SK-N-SH (cell line): ENCODE results near the gene C6orf118. TPM values are rescaled to one million over a fixed set of nuclear protein-coding genes. Genes with fewer than 3 reads are reported as not detected.

Experiments
- CTCF ChIA-PET: fragments of 300-600, 350-600 bp; formaldehyde crosslinking; extraction: SDS; loops from one replicate; lab custom pipeline; 2021; lab: Yijun Ruan, JAX
- POLR2A ChIA-PET: fragments of 350-600 bp; sonication (Branson Sonifier 250); formaldehyde crosslinking; extraction: SDS; loops from one replicate; lab custom pipeline; 2020; ENCODE audit warnings: antibody characterized with exemption, inconsistent platforms; lab: Yijun Ruan, JAX
- DNase-seq: peaks from one replicate; pipeline ENCODE4 v3.0.0; 2012
- H2AFZ ChIP-seq: fragments of 200-600 bp; sonication (generic); 2 replicates; pipeline ENCODE4 v1.8.1; 2016; ENCODE audit warnings: antibody characterized with exemption, mild to moderate bottlenecking, low read depth
- H3F3A ChIP-seq: fragments of 200-600 bp; sonication (generic); replicated peaks from 2 replicates; pipeline ENCODE3; 2016; ENCODE audit warnings: antibody characterized with exemption, mild to moderate bottlenecking; ENCODE audit not compliant: insufficient read depth
- H3K27ac ChIP-seq, 2 experiments: fragments of 200-500 bp in 1 of 2; fragments of 200-600 bp in 1 of 2; sonication (Bioruptor generic) in 1 of 2; sonication (generic), shearing (Covaris generic) in 1 of 2; 2 replicates each; pipeline versions ENCODE4 v1.5.1 to v1.6.1; 2014 to 2016; ENCODE audit warnings: low read depth in 2 of 2, inconsistent platforms in 1 of 2, low read length in 1 of 2, mild to moderate bottlenecking in 1 of 2, mixed read lengths in 1 of 2
- H3K27me3 ChIP-seq: fragments of 200-600 bp; sonication (generic), shearing (Covaris generic); 2 replicates; pipeline ENCODE4 v1.6.1; 2016; ENCODE audit warnings: mixed run types; ENCODE audit not compliant: insufficient read depth
- H3K36me3 ChIP-seq, 2 experiments: fragments of 200-500 bp in 1 of 2; fragments of 200-600 bp in 1 of 2; sonication (Bioruptor generic) in 1 of 2; sonication (generic) in 1 of 2; replicated peaks in 1 of 2; 2 replicates each; pipeline versions ENCODE3 to v1.5.1; 2014 to 2016; ENCODE audit warnings: low read length in 1 of 2, mild to moderate bottlenecking in 1 of 2; ENCODE audit not compliant: insufficient read depth in 2 of 2, control insufficient read depth in 1 of 2
- H3K4me1 ChIP-seq, 2 experiments: fragments of 200-500 bp in 1 of 2; fragments of 200-600 bp in 1 of 2; sonication (Bioruptor generic) in 1 of 2; sonication (generic), shearing (Covaris generic) in 1 of 2; 2 replicates each; pipeline versions ENCODE4 v1.5.1 to v1.6.1; 2014 to 2016; ENCODE audit warnings: low read depth in 1 of 2, low read length in 1 of 2, mixed run types in 1 of 2; ENCODE audit not compliant: insufficient read depth in 2 of 2, control insufficient read depth in 1 of 2
- H3K4me2 ChIP-seq: fragments of 200-600 bp; sonication (generic), shearing (Covaris generic); 2 replicates; pipeline ENCODE4 v1.6.1; 2017; ENCODE audit warnings: mixed run types
- H3K4me3 ChIP-seq, 2 experiments: fragments of 200-500 bp in 1 of 2; fragments of 200-600 bp in 1 of 2; sonication (Bioruptor generic) in 1 of 2; sonication (generic), shearing (Covaris generic) in 1 of 2; 2 replicates each; pipeline versions ENCODE4 v1.5.1 to v1.8.1; 2014 to 2016; ENCODE audit warnings: low read depth in 2 of 2, inconsistent platforms in 1 of 2, low read length in 1 of 2, mild to moderate bottlenecking in 1 of 2, mixed read lengths in 1 of 2, moderate library complexity in 1 of 2
- H3K79me2 ChIP-seq: fragments of 200-600 bp; sonication (generic); 2 replicates; pipeline ENCODE4 v1.8.1; 2017; ENCODE audit warnings: mild to moderate bottlenecking; ENCODE audit not compliant: insufficient read depth
- H3K9ac ChIP-seq: fragments of 200-600 bp; sonication (generic); 2 replicates; pipeline ENCODE4 v1.6.1; 2017; ENCODE audit warnings: mixed run types
- H3K9me2 ChIP-seq: fragments of 200-600 bp; sonication (generic); 2 replicates; pipeline ENCODE4 v1.6.1; 2017; ENCODE audit warnings: mixed run types
- H3K9me3 ChIP-seq: fragments of 200-600 bp; sonication (generic); 2 replicates; pipeline ENCODE4 v1.6.1; 2017; ENCODE audit warnings: mixed run types, mild to moderate bottlenecking, moderate library complexity
- H4K20me1 ChIP-seq: fragments of 200-600 bp; sonication (generic); 2 replicates; pipeline ENCODE4 v1.6.1; 2017; ENCODE audit warnings: mild to moderate bottlenecking, mixed run types; ENCODE audit not compliant: insufficient read depth
- PBX3 ChIP-seq: IDR thresholded peaks from 2 replicates; pipeline ENCODE4; 2012
- POLR2AphosphoS5 ChIP-seq: IDR thresholded peaks from 2 replicates; pipeline ENCODE4 v1.6.1; 2012; ENCODE audit warnings: low read depth, low read length
- REST ChIP-seq: IDR thresholded peaks from 2 replicates; pipeline ENCODE4 v1.6.1; 2012; ENCODE audit warnings: mild to moderate bottlenecking, low read depth, low read length, moderate library complexity
- SIN3A ChIP-seq: IDR thresholded peaks from 2 replicates; pipeline ENCODE4 v1.6.1; 2012; ENCODE audit warnings: low read depth, mild to moderate bottlenecking, low read length, moderate library complexity, borderline replicate concordance
- TAF1 ChIP-seq: IDR thresholded peaks from 2 replicates; pipeline ENCODE4 v1.6.1; 2012; ENCODE audit warnings: low read depth, mild to moderate bottlenecking, low read length, moderate library complexity, borderline replicate concordance
- ZBTB33 ChIP-seq: IDR thresholded peaks from 2 replicates; pipeline ENCODE4 v1.4.0; 2012; ENCODE audit warnings: low read depth, borderline replicate concordance
- WGBS: methylation state at CpG from one replicate; pipeline ENCODE4 v1.1.6; 2017; ENCODE audit warnings: low lambda C conversion rate; 5-methylcytosine and 5-hydroxymethylcytosine counted together
- polyA plus RNA-seq, 3 experiments: library from polyadenylated mRNA; depleted of rRNA; stranded (reverse); fragments of >200 nt; gene quantifications; 2 replicates each; pipeline ENCODE4 v1.2.3, GENCODE V29; 2012

Gene C6orf118
- polyA plus RNA-seq, 1 of the 3 experiments (the other 2 are of a cell fraction): not detected

- CTCF ChIA-PET: interaction anchor here (2.4 kb wide), 1 partner anchor 9 kb away, joined by 8 read pairs; no protein-coding TSS in a partner anchor
Measured at GRCh38 chr6:165268987-165269386, 40.4 kb downstream of the C6orf118 start.

More at GRCh38 chr6:165268987-165269386, 40.4 kb downstream of the C6orf118 start:
- WGBS: 5% methylated on average over 4 of the region's 7 CpGs
- no peaks in the 10 kb centered on the region for H3K36me3 ChIP-seq
- no peaks in the 10 kb centered on the region for H3K27me3 ChIP-seq
- no peak for DNase-seq
- no peak overlapping the region for H3K9ac ChIP-seq
- no peak overlapping the region for H2AFZ ChIP-seq
- H4K20me1 ChIP-seq: no peaks in the 10 kb centered on the region
- no peaks in the 10 kb centered on the region for H3K79me2 ChIP-seq
- H3F3A ChIP-seq: no peaks in the 10 kb centered on the region
- H3K4me3 ChIP-seq: no peak overlapping the region
- no peaks in the 10 kb centered on the region for H3K9me3 ChIP-seq
- TF ChIP-seq TAF1: no peak
- TF ChIP-seq SIN3A: no peak
- TF ChIP-seq POLR2AphosphoS5: no peak
- TF ChIP-seq PBX3: no peak
- no peak for TF ChIP-seq REST
- no peak for TF ChIP-seq ZBTB33
- no peak overlapping the region for H3K27ac ChIP-seq
- no peaks in the 10 kb centered on the region for H3K4me1 ChIP-seq
- no peaks in the 10 kb centered on the region for H3K9me2 ChIP-seq
- no peak overlapping the region for H3K4me2 ChIP-seq
- POLR2A ChIA-PET: no interaction called here
